GM12801 (cell line): ENCODE results near the gene PDE5A.

Source experiments
- TF ChIP-seq, protein P1 (sequence below): IDR thresholded peaks from one replicate; pipeline ENCODE4 v1.5.1; 2011; ENCODE audit warnings: control low read depth; ENCODE audit not compliant: insufficient read length; ENCODE audit errors: extremely low read depth

PDE5A gene

DNA sequence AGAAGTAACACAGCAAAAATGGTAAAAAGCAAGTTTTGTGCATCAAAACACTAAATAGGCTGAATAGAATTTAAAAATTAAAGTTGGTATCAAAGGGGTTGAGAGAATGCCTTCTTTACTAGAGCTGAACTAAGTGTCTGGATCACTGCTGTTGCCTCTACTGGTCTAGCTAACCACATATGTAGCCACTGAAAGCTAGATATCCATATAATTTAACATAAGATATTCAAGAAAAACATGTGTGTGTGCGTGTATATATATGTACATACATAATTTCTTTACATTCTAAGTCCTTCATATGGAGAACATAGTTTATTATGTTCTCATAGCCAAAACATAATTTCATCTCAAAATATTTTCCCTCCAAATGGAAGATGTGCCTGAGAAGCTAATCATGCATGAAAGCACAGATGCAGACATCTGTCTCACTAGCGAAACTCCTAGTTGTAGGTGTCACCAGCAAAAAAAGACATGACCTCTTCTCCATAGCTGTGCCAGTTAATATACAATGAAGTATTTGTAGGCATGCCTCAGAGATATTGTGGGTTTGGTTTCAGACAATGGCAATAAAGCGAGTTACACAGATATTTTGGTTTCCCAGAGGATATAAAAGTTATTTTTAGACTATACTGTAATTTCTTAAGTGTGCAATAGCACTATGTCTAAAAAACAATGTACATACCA is 47.3 kb downstream of the PDE5A start:
- TF ChIP-seq, protein P1, sequence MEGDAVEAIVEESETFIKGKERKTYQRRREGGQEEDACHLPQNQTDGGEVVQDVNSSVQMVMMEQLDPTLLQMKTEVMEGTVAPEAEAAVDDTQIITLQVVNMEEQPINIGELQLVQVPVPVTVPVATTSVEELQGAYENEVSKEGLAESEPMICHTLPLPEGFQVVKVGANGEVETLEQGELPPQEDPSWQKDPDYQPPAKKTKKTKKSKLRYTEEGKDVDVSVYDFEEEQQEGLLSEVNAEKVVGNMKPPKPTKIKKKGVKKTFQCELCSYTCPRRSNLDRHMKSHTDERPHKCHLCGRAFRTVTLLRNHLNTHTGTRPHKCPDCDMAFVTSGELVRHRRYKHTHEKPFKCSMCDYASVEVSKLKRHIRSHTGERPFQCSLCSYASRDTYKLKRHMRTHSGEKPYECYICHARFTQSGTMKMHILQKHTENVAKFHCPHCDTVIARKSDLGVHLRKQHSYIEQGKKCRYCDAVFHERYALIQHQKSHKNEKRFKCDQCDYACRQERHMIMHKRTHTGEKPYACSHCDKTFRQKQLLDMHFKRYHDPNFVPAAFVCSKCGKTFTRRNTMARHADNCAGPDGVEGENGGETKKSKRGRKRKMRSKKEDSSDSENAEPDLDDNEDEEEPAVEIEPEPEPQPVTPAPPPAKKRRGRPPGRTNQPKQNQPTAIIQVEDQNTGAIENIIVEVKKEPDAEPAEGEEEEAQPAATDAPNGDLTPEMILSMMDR, result no peak

DNA sequence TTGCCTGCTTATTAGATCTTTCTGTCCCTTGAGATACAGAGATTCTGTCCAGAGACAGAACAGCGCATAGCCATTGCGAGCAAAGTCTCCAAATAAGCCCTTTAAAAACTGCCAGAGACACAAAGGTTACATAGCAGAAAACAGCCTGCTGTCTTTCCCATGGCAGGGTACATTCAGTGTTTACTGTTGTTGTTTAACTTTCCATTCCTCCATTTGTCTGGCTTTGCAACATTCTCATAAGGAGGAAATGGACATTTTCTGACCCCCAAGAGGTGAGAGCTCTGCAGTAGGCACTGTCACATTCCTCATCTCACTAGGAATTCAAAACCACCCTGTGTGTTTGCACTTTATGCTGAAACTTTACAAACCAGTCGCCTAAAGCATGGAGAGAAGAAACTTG is 48.3 kb downstream of the PDE5A start:
- TF ChIP-seq, protein P1, result no peak

DNA sequence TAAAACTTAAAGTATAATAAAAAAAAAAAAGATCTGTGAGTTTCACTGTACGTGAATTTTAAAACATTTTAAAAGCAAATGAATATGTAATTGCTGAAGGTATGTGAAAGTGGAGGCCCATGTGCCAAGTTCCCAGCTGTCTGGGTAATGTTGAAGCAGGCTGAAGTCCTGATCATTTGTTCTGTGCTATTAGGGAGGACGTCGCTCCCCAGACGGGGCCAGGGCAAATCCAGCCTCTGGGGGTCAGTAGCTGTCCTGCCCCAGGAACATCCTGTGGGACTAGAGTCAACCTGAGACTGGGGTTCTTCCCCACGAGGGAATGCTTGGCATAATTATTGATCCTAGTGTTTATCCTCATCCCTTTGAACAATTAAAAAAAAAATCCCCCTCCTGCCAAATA is 48.8 kb downstream of the PDE5A start:
- TF ChIP-seq, protein P1, result no peak

DNA sequence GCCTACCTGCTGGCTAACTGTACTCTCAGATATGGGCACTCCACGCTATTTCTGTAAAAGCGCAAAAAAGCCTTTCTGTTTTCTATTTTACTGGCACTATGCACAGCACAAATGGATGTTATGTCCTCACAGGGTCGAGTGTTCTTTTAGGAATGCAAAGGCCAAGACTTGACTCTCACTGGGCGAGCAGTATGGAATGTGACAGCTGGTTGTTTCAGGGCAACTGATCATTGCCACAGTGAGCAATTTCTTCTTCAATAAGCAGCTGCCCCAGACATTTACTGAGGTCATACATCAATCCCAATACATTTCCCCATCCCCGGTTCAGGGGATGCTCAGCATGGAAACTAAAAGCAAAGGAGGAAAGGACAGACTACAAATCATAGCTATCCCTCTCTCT is 58.2 kb downstream of the PDE5A start:
- TF ChIP-seq, protein P1, result no peak

DNA sequence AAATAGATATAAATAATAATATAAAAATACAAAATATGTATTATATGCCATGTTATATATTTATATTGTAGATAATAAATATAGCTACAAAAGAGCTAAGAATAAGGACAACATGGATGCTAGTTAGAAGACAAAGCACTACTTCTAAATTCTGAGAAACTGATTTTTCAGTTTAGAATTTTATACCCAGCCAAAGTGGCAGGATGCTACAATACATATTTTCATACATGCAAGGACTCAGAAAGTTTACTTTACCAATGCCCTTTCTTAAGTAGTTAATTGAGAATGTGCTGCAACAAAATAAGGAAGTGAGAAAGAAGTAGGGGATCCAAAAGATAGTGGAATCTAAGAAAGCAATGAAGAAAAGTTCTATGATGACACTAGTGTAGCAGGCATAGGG is 64.5 kb downstream of the PDE5A start:
- TF ChIP-seq, protein P1, result no peak

DNA sequence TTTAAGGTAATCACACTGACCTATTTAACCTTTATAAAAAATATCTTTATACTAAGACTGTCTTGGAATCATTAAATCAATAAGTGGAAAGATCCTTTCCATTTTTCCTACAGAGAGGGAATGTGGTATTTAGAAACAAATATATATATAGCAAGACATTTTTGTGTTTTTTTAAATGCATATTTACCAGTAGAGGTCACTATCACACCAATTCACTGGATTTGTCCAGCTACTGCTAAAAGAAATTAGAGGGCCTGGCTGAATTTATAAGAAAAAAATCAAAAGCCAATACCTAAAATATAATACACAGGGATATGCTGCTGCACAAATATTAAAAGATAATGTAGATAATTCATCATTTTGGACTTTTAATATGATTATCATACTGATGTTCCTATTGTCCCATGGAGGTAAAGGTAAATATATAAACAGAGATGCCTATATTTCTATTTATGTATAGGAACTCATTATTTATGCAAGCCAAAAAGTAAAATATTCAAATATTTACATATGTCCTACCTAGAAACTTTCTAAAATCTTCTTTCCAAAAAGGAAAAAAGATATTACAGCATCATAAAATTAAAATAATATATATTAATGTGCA is 69.5 kb downstream of the PDE5A start:
- TF ChIP-seq, protein P1, result no peak

DNA sequence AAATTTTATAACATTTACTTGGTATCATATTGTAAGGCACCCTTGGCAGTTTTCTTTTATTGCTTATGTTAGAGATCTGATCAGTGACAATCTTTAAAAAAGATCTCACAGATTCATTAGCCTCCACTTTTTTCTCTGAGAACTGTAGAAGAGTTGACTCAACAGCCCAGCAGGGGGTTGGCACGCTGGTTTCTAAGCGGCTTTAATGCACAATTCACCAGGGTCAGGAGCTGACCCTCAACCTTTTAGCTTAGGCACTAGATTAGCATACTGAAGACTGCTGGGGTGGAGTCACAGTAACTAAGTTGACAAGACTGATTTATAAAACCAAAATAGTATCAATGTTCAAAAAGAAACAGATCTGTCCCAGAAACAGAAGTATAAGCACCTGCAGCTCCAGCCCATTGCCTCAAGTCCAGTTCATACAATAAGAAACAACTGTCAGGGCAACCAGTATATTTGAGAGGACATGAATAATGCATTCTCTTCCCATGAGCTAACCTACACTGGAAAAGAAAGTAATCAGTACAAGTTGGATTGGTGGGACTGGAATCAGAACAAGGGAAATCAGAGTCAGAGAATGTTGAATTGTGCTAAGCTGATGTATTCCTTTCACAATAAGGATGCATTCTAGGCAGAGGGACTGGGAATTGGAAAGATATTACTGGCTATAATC is 77.6 kb downstream of the PDE5A start:
- TF ChIP-seq, protein P1, result no peak
